Measurements from ENCODE around the gene CPB2.

GRCh38 chr13:46146898-46147297 lies 42.1 kb upstream of the CPB2 start:
- TF ChIP-seq CTCF (IDR thresholded peaks at IDR 0.05; ENCODE audit: borderline replicate concordance, extremely low read depth, low read length, poor library complexity, severe bottlenecking) (peak; percentile 45), EZH2 (IDR thresholded peaks at IDR 0.05; ENCODE audit: borderline replicate concordance, low read depth, low read length, severe bottlenecking) (no peak)

Data from DND-41 (cell line).